Measurements from ENCODE around the gene FBXL3. TPM values are rescaled to one million over a fixed set of nuclear protein-coding genes. Genes with fewer than 3 reads are reported as not detected.

FBXL3 gene
- polyA plus RNA-seq, 3 donors, result 14.7 to 20.0 (median 19.0) TPM

GRCh38 chr13:76980075-76980718 is 46.8 kb downstream of the FBXL3 start:
- peak; percentile 56 to 73 (median 65) for DNase-seq
- H3K9me3 ChIP-seq (replicated peaks in 1 of 2; ENCODE audit: control insufficient read depth in 1 of 2, insufficient read depth in 1 of 2, low read length in 2 of 2), result no peaks in the 10 kb centered on the region
- Mint-ChIP-seq H3K27me3 (ENCODE audit: low read depth in 3 of 3) (peaks cover 22 to 25% (median 25%) of the 10 kb centered on the region in 3 donors), H3K36me3 (no peaks in the 10 kb centered on the region), H3K4me3 (peak overlapping the region; percentile 34 to 77), H3K4me1 (peaks cover 4% of the 10 kb centered on the region), H3K9me3 (peaks cover 0 to 3% (median 0%) of the 10 kb centered on the region in 7 donors), H3K27ac (no peak overlapping the region)
- peak overlapping the region; percentile 41 for H2AFZ ChIP-seq (ENCODE audit: insufficient read depth, low read depth, low read length, poor library complexity, severe bottlenecking)
- WGBS (ENCODE audit: insufficient coverage), result 0% methylated on average over 14 of the region's 34 CpGs
- H3K27ac ChIP-seq (ENCODE audit: low read depth in 1 of 2, low read length in 2 of 2), result no peak overlapping the region
- H3K4me2 ChIP-seq (replicated peaks; ENCODE audit: extremely low read depth, low read length, poor library complexity, severe bottlenecking), result peak overlapping the region; percentile 39
- peaks cover 5 to 6% of the 10 kb centered on the region in 2 donors for H3K4me1 ChIP-seq (ENCODE audit: control insufficient read depth in 1 of 2, insufficient read depth in 2 of 2, low read length in 2 of 2)
- TF ChIP-seq CTCF (IDR thresholded peaks at IDR 0.05), result peak; percentile 98
- H3K27me3 ChIP-seq (ENCODE audit: control insufficient read depth in 2 of 2, insufficient read depth in 2 of 2, low read length in 2 of 2), result peaks cover 5 to 9% of the 10 kb centered on the region in 2 donors
- no peak overlapping the region for H3K4me3 ChIP-seq (replicated peaks in 1 of 3; ENCODE audit: low read depth in 2 of 3, low read length in 3 of 3)
- H3K79me2 ChIP-seq (ENCODE audit: insufficient read depth, low read length), result no peaks in the 10 kb centered on the region
- H3K36me3 ChIP-seq (replicated peaks in 1 of 2; ENCODE audit: control insufficient read depth in 1 of 2, insufficient read depth in 2 of 2, low read length in 2 of 2), result no peaks in the 10 kb centered on the region
- no peaks in the 10 kb centered on the region for H4K20me1 ChIP-seq (ENCODE audit: insufficient read depth, low read length)
- intact Hi-C loops (cut with micrococcal nuclease), result no loop called here
- H3K9ac ChIP-seq (ENCODE audit: insufficient read depth, low read length, poor library complexity, severe bottlenecking), result no peak overlapping the region

GRCh38 chr13:76976929-76977328 is 50.0 kb downstream of the FBXL3 start:
- Histone ChIP-seq H3K4me1 (ENCODE audit: control insufficient read depth in 1 of 2, insufficient read depth in 2 of 2, low read length in 2 of 2) (peaks cover 5 to 6% of the 10 kb centered on the region in 2 donors), H3K36me3 (replicated peaks in 1 of 2; ENCODE audit: control insufficient read depth in 1 of 2, insufficient read depth in 2 of 2, low read length in 2 of 2) (no peaks in the 10 kb centered on the region), H3K4me3 (replicated peaks in 1 of 3; ENCODE audit: low read depth in 2 of 3, low read length in 3 of 3) (no peak overlapping the region), H3K27me3 (ENCODE audit: control insufficient read depth in 2 of 2, insufficient read depth in 2 of 2, low read length in 2 of 2) (peaks cover 5 to 9% of the 10 kb centered on the region in 2 donors), H4K20me1 (ENCODE audit: insufficient read depth, low read length) (no peaks in the 10 kb centered on the region), H2AFZ (ENCODE audit: insufficient read depth, low read depth, low read length, poor library complexity, severe bottlenecking) (no peak overlapping the region), H3K9me3 (replicated peaks in 1 of 2; ENCODE audit: control insufficient read depth in 1 of 2, insufficient read depth in 1 of 2, low read length in 2 of 2) (no peaks in the 10 kb centered on the region), H3K4me2 (replicated peaks; ENCODE audit: extremely low read depth, low read length, poor library complexity, severe bottlenecking) (no peak overlapping the region), H3K79me2 (ENCODE audit: insufficient read depth, low read length) (no peaks in the 10 kb centered on the region), H3K9ac (ENCODE audit: insufficient read depth, low read length, poor library complexity, severe bottlenecking) (no peak overlapping the region), H3K27ac (ENCODE audit: low read depth in 1 of 2, low read length in 2 of 2) (no peak overlapping the region)
- Mint-ChIP-seq H3K4me1 (peaks cover 13% of the 10 kb centered on the region), H3K9me3 (peaks cover 0 to 4% (median 0%) of the 10 kb centered on the region in 7 donors), H3K36me3 (no peaks in the 10 kb centered on the region), H3K27ac (no peak overlapping the region), H3K4me3 (no peak overlapping the region), H3K27me3 (ENCODE audit: low read depth in 3 of 3) (peaks cover 22 to 37% (median 25%) of the 10 kb centered on the region in 3 donors)
- 72% methylated on average over 2 of the region's 5 CpGs for WGBS (ENCODE audit: insufficient coverage)
- no peak for TF ChIP-seq CTCF (IDR thresholded peaks at IDR 0.05)
- intact Hi-C loops (cut with micrococcal nuclease), result loop anchor here in 1 of 2 donors (5.0 kb wide), 1 partner anchor 40 kb away; no protein-coding TSS in a partner anchor
- DNase-seq, result no peak
